ENCODE results near the gene SHISAL1.

The SHISAL1 gene

GRCh38 chr22:44342347-44342956, 29.7 kb upstream of the SHISAL1 start:
- DNase-seq (ENCODE audit: low spot score), result no peak

- no peak for DNase-seq (ENCODE audit: low spot score)
Measured at GRCh38 chr22:44341431-44342346, 28.9 kb upstream of the SHISAL1 start.

GRCh38 chr22:44340271-44341239, 27.8 kb upstream of the SHISAL1 start:
- no peak for DNase-seq (ENCODE audit: low spot score)

- no peak for DNase-seq (ENCODE audit: low spot score)
Measured at GRCh38 chr22:44338906-44339305, 26.2 kb upstream of the SHISAL1 start.

- no peak for DNase-seq (ENCODE audit: low spot score)
Measured at GRCh38 chr22:44338177-44338810, 25.5 kb upstream of the SHISAL1 start.

GRCh38 chr22:44337678-44338004, 24.9 kb upstream of the SHISAL1 start:
- DNase-seq (ENCODE audit: low spot score), result no peak

GRCh38 chr22:44336962-44337677, 24.4 kb upstream of the SHISAL1 start:
- no peak for DNase-seq (ENCODE audit: low spot score)

GRCh38 chr22:44335903-44336803, 23.4 kb upstream of the SHISAL1 start:
- DNase-seq (ENCODE audit: low spot score), result no peak

GRCh38 chr22:44335066-44335839, 22.5 kb upstream of the SHISAL1 start:
- no peak for DNase-seq (ENCODE audit: low spot score)

GRCh38 chr22:44333847-44334635, 21.3 kb upstream of the SHISAL1 start:
- DNase-seq (ENCODE audit: low spot score), result no peak

- no peak for DNase-seq (ENCODE audit: low spot score)
Measured at GRCh38 chr22:44332946-44333345, 20.2 kb upstream of the SHISAL1 start.

- no peak for DNase-seq (ENCODE audit: low spot score)
Measured at GRCh38 chr22:44331881-44332714, 19.3 kb upstream of the SHISAL1 start.

GRCh38 chr22:44330744-44331660, 18.3 kb upstream of the SHISAL1 start:
- no peak for DNase-seq (ENCODE audit: low spot score)

GRCh38 chr22:44330188-44330743, 17.5 kb upstream of the SHISAL1 start:
- no peak for DNase-seq (ENCODE audit: low spot score)

GRCh38 chr22:44329179-44329796, 16.5 kb upstream of the SHISAL1 start:
- no peak for DNase-seq (ENCODE audit: low spot score)

GRCh38 chr22:44328762-44329161, 16.0 kb upstream of the SHISAL1 start:
- no peak for DNase-seq (ENCODE audit: low spot score)
